Measurements from ENCODE around the gene NOX1. TPM values are rescaled to one million over a fixed set of nuclear protein-coding genes. Genes with fewer than 3 reads are reported as not detected.

Gene NOX1
- under 1 TPM in 1 of 2 donors, not detected in 1; 0.82 TPM for total RNA-seq

- no peaks in the 10 kb centered on the region for H3K9me3 ChIP-seq
- H3K4me1 ChIP-seq: no peaks in the 10 kb centered on the region
- no peak within 1 kb of the TSS for H3K27ac ChIP-seq
- H3K4me3 ChIP-seq: no peak within 1 kb of the TSS
- no peaks in the 10 kb centered on the region for H3K27me3 ChIP-seq
- no peak for DNase-seq (ENCODE audit: low spot score)
- H3K36me3 ChIP-seq: no peaks in the 10 kb centered on the region
- TF ChIP-seq, protein P1, sequence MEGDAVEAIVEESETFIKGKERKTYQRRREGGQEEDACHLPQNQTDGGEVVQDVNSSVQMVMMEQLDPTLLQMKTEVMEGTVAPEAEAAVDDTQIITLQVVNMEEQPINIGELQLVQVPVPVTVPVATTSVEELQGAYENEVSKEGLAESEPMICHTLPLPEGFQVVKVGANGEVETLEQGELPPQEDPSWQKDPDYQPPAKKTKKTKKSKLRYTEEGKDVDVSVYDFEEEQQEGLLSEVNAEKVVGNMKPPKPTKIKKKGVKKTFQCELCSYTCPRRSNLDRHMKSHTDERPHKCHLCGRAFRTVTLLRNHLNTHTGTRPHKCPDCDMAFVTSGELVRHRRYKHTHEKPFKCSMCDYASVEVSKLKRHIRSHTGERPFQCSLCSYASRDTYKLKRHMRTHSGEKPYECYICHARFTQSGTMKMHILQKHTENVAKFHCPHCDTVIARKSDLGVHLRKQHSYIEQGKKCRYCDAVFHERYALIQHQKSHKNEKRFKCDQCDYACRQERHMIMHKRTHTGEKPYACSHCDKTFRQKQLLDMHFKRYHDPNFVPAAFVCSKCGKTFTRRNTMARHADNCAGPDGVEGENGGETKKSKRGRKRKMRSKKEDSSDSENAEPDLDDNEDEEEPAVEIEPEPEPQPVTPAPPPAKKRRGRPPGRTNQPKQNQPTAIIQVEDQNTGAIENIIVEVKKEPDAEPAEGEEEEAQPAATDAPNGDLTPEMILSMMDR (IDR thresholded peaks at IDR 0.05): no peak
Observed at GRCh38 chrX:100874325-100874724, at the start of gene NOX1. Gene NOX1 (minus strand): TSS chrX:100874359. CDS start chrX:100874139, 220 bp downstream.

GRCh38 chrX:100915562-100915961 is 41.4 kb upstream of the NOX1 start:
- Histone ChIP-seq H3K27me3 (no peaks in the 10 kb centered on the region), H3K27ac (no peak overlapping the region), H3K36me3 (no peaks in the 10 kb centered on the region), H3K4me3 (no peak overlapping the region), H3K4me1 (no peaks in the 10 kb centered on the region), H3K9me3 (no peaks in the 10 kb centered on the region)
- TF ChIP-seq, protein P1 (IDR thresholded peaks at IDR 0.05): no peak
- DNase-seq (ENCODE audit: low spot score): no peak

DNA sequence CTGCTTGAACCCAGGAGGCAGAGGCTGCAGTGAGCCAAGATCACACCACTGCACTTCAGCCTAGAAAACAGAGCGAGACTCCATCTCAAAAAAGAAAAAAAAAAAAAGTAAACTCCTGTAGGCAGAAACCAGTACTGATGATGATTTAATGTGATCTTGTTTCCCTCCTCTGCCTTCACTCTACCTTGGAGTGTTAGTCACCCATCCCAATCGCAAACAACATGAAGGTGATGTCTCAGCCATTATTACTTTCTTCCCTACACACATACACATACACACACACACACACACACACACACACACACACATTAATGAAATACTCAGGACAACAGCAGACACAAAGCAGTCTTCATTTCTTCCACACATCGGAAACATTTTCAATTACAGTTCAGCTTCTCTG is 39.0 kb upstream of the NOX1 start:
- TF ChIP-seq, protein P1 (IDR thresholded peaks at IDR 0.05): no peak
- Histone ChIP-seq H3K4me1 (no peaks in the 10 kb centered on the region), H3K9me3 (no peaks in the 10 kb centered on the region), H3K27me3 (no peaks in the 10 kb centered on the region), H3K36me3 (no peaks in the 10 kb centered on the region), H3K4me3 (no peak overlapping the region), H3K27ac (no peak overlapping the region)
- DNase-seq (ENCODE audit: low spot score): no peak

GRCh38 chrX:100911731-100912130 is 37.6 kb upstream of the NOX1 start:
- Histone ChIP-seq H3K36me3 (no peaks in the 10 kb centered on the region), H3K27me3 (no peaks in the 10 kb centered on the region), H3K9me3 (no peaks in the 10 kb centered on the region), H3K27ac (no peak overlapping the region), H3K4me1 (no peaks in the 10 kb centered on the region), H3K4me3 (no peak overlapping the region)
- DNase-seq (ENCODE audit: low spot score): no peak
- TF ChIP-seq, protein P1 (IDR thresholded peaks at IDR 0.05): no peak

- no peak for DNase-seq (ENCODE audit: low spot score)
- Histone ChIP-seq H3K4me1 (no peaks in the 10 kb centered on the region), H3K4me3 (no peak overlapping the region), H3K27ac (no peak overlapping the region), H3K9me3 (peaks cover 0 to 14% of the 10 kb centered on the region in 2 donors), H3K36me3 (no peaks in the 10 kb centered on the region), H3K27me3 (no peaks in the 10 kb centered on the region)
- TF ChIP-seq, protein P1 (IDR thresholded peaks at IDR 0.05): no peak
Observed at GRCh38 chrX:100905620-100906019, 31.5 kb upstream of the NOX1 start.

GRCh38 chrX:100904433-100904832 is 30.3 kb upstream of the NOX1 start:
- no peak for DNase-seq (ENCODE audit: low spot score)
- H3K27me3 ChIP-seq: no peaks in the 10 kb centered on the region
- TF ChIP-seq, protein P1 (IDR thresholded peaks at IDR 0.05): no peak
- H3K27ac ChIP-seq: no peak overlapping the region
- no peaks in the 10 kb centered on the region for H3K4me1 ChIP-seq
- H3K36me3 ChIP-seq: no peaks in the 10 kb centered on the region
- peaks cover 0 to 14% of the 10 kb centered on the region in 2 donors for H3K9me3 ChIP-seq
- no peak overlapping the region for H3K4me3 ChIP-seq

Data from right atrium auricular region (tissue), 2 donors.